HG02970 (cell line): Measurements from ENCODE around the gene TMEM135.
"Not testable (repeated sequence)": the region's sequence is repeated elsewhere in the genome, so short reads cannot be mapped to it uniquely, and the experiment has no call there.

Experiments used
- ATAC-seq: cut with Tn5 transposase; IDR thresholded peaks from one replicate; pipeline ENCODE4 v1.9.1; 2021; ENCODE audit warnings: mild to moderate bottlenecking, moderate library complexity, moderate number of reproducible peaks; ENCODE audit not compliant: unreplicated experiment, low FRiP score

The TMEM135 gene

GRCh38 chr11:87037450-87038234 is at the start of gene TMEM135:
TMEM135 (plus strand) TSS chr11:87037934; CDS start chr11:87038046, 112 bp downstream.
- peak; percentile 99 for ATAC-seq

- ATAC-seq = no peak
Observed at GRCh38 chr11:86988351-86988881, 49.3 kb upstream of the TMEM135 start.

DNA sequence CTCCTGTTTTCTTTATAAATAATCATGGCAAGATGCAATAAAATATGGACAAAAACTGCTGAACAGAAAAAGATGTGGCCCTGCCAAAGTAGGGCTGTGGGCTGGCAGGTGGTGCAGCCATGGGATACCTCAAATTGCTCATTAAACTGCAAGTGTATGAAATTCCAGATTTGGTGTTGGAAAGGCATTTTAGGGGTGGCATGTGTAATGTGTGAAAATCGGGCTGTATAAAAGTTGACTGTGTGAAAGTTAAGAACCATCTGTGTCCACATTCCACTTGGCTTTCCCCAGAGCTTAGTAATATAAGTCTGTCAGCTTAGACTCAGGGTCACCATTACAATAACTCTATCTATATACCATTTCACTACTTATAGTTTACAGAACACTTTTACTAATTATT is 47.7 kb upstream of the TMEM135 start:
- ATAC-seq = no peak

GRCh38 chr11:86990515-86990914 is 47.2 kb upstream of the TMEM135 start:
- no peak for ATAC-seq

DNA sequence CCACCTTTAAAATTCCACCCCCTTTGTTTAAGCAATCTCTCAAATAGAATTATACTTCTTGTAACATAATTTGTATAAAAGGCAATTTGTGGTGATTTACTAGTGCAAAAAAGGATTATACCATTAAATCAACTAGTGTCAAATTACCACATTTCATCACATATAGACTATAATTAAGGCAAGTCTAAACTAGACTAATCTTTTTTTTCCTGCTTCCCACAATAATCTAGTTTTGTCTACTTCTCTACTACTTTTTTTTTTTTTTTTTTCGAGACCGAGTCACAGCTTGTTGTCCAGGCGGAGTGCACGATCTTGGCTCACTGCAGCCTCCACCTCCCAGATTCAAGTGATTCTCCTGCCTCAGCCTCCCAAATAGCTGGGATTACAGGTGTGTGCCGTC is 46.4 kb upstream of the TMEM135 start:
- no peak for ATAC-seq

DNA sequence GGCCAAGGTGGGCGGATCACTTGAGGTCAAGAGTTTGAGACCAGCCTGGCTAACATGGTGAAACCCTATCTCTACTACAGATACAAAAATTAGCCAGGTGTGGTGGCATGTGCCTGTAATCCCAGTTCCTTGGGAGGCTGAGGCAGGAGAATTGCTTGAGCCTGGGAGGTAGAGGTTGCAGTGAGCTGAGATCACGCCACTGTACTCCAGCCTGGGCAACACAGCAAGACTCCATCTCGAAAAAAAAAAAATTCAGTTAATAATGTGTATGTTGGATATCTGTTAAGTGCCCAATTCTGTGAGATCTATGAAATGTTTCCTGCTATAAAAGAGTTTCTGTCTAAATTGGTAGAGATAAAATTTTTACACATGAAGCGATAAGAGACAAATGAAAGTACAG is 45.4 kb upstream of the TMEM135 start:
- not testable (repeated sequence) for ATAC-seq

GRCh38 chr11:86993031-86993430 is 44.7 kb upstream of the TMEM135 start:
- ATAC-seq = no peak

GRCh38 chr11:86996953-86997570 is 40.7 kb upstream of the TMEM135 start:
- ATAC-seq = no peak

DNA sequence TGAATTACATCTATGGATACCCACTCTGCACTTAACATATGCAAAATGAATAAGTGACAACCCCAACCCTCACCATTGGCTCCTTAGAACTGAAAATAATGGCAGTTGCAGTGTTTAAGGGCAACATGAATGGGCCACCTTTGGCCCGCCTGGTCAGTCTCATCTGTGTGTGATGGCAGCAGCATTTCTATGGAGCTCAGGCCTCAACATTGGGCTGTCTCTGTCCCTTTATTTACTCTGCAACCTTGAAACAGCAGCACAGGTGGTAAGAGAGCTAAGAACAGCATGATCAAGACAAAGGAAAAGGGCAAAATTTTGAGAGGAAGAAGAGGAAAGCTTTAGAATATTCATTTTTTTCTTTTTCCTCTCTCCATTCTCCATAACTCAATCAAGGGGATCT is 38.3 kb upstream of the TMEM135 start:
- no peak for ATAC-seq

- no peak for ATAC-seq
Observed at GRCh38 chr11:86999859-87000753, 37.6 kb upstream of the TMEM135 start.

DNA sequence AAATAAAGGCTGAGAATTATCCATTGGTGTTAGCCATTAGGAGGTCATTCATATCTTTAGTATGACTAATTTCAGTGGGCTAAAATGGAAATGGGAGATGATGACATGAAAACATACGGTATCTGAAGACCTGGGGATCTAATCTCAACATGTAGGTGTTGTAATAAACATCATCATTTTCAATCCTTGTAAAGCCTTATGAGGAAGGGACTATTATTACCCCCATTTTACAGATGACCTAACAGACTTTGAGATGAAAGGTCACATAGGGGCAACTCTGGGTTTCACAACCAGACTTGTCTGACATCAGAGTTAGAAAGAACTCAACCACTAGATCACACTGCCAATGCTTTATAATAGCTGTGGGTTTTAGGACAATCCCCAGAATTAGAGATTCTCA is 34.8 kb upstream of the TMEM135 start:
- no peak for ATAC-seq

DNA sequence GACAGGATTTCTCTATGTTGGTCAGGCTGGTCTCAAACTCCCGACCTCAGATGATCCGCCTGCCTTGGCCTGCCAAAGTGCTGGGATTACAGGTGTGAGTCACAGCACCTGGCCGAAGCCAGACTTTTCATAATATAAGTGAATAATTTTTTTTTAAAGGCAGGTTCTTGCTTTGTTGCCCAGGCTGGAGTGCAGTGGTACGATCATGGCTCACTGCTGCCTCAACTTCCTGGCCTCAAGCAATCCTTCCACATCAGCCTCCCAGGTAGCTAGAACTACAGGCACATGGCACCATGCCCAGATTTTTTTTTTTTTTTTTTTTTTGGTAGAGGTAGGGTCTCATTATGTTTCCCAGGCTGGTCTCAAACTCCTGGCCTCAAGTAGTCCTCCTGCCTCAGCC is 33.5 kb upstream of the TMEM135 start:
- ATAC-seq = not testable (repeated sequence)

DNA sequence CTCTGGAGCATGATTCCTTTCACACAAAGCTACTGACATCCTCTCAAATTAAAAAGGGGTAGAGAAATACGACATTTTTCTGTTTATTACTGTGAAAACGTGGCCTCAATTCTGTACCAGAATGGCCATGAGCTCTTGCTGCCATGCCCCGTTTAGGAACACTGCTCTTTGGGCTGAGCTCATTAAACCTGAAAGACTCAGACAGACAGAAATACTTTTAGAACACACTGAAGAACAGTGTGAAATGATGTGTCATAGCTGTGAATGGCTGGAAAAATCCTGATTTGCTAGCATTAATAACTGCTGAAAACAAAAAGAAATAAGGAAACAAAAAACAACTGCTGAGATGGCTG is 32.2 kb upstream of the TMEM135 start:
- ATAC-seq = no peak

DNA sequence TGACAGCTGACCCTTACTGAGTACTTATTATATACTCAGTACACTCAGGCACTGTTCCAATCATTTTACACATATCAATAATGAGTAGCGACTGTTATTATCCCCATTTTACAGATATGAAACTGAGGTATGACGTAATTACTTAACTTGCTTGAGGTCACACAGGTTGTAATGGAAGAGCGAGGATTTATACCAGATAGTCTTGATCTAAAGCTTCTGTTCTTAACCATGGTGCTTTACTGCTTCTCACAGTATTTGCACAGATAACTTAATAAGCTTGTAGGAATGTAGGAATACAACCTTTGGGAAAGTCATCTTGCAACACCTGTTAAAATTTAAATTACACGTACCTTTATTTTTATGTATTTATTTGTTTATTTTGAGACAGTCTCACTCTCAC is 31.7 kb upstream of the TMEM135 start:
- no peak for ATAC-seq

GRCh38 chr11:87007963-87008362 is 29.8 kb upstream of the TMEM135 start:
- no peak for ATAC-seq

DNA sequence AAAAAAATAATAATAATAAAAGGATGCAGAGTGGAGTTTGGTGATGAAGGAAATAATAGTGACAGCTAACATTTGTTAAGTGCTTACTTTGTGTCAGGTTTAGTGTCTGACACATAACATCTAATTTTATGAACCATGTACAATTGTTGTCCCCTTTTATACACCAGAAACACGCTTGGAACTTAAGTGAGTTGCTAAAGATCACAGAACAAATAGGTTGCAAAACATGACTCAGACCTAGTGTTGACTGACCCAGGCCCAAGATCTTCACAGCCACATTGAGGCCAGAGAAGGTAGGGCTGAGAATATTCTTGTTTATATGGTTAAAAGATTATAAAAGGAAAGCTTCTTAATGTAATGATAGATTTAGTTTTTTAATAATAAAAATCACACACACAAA is 25.6 kb upstream of the TMEM135 start:
- no peak for ATAC-seq

DNA sequence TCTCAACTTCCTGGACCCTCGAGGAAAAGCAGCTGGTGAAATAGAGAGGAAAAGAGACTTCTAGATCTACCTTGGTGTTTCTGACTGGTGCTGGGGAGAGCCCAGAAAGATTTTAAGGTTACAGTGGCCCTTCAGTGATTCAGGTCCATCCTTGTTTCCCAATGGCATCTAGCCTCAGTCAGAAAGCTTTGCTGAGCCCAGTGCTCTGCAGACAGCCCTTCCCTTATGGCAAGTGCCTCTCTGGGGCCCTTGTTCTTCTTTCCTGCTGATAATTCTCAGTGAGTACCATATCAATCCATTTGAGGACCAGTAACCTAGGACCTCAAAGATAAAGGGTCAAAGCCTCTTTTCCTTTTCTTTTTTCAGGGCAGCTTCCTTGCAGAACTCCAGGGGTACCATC is 25.1 kb upstream of the TMEM135 start:
- no peak for ATAC-seq

GRCh38 chr11:87013912-87014825 is 23.6 kb upstream of the TMEM135 start:
- ATAC-seq = no peak

DNA sequence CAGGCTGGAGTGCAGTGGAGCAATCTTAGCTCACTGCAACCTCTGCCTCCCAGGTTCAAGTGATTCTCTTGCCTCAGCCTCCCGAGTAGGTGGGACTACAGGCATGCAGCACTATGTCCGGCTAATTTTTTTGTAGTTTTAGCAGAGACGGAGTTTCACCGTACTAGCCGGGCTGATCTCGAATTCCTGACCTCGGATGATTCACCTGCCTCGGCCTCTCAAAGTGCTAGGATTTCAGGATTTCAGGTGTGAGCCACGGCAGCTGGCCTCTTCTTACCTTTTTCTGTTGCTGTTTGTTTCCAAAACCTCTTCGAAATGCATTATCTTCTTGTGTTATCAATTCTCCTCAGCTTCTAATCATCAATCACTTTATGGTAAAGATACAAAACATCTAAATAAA is 22.1 kb upstream of the TMEM135 start:
- no peak for ATAC-seq
